ENCODE measurements around the gene RPL31.

The RPL31 gene

GRCh38 chr2:100992262-100992661 is 9.8 kb upstream of the RPL31 start:
- DNase-seq (ENCODE audit: low read depth, low spot score), result no peak
- no peak overlapping the region for H3K27ac ChIP-seq

- no peak for DNase-seq (ENCODE audit: low read depth, low spot score)
- H3K27ac ChIP-seq, result no peak overlapping the region
These were observed 8.8 kb upstream of the RPL31 start for GRCh38 chr2:100993294-100993693.

GRCh38 chr2:100995309-100996075 is 6.6 kb upstream of the RPL31 start:
- no peak overlapping the region for H3K27ac ChIP-seq
- no peak for DNase-seq (ENCODE audit: low read depth, low spot score)

GRCh38 chr2:100997509-100998234 is 4.4 kb upstream of the RPL31 start:
- no peak overlapping the region for H3K27ac ChIP-seq
- no peak for DNase-seq (ENCODE audit: low read depth, low spot score)

GRCh38 chr2:100998235-100998573 is 3.9 kb upstream of the RPL31 start:
- H3K27ac ChIP-seq, result no peak overlapping the region
- no peak for DNase-seq (ENCODE audit: low read depth, low spot score)

- H3K27ac ChIP-seq, result no peak overlapping the region
- DNase-seq (ENCODE audit: low read depth, low spot score), result no peak
These were observed 2.1 kb upstream of the RPL31 start for GRCh38 chr2:100999995-101000394.

- no peak for DNase-seq (ENCODE audit: low read depth, low spot score)
- peak overlapping the region; percentile 83 for H3K27ac ChIP-seq
These were observed 631 bp downstream of the RPL31 start for GRCh38 chr2:101002562-101003277.

- no peak for DNase-seq (ENCODE audit: low read depth, low spot score)
- peak overlapping the region; percentile 83 for H3K27ac ChIP-seq
These were observed 1.2 kb downstream of the RPL31 start for GRCh38 chr2:101003278-101003775.

- DNase-seq (ENCODE audit: low read depth, low spot score), result no peak
- peak overlapping the region; percentile 83 for H3K27ac ChIP-seq
These were observed 2.7 kb downstream of the RPL31 start for GRCh38 chr2:101004620-101005325.

GRCh38 chr2:101006065-101006715 is 4.1 kb downstream of the RPL31 start:
- no peak for DNase-seq (ENCODE audit: low read depth, low spot score)
- peak overlapping the region; percentile 14 for H3K27ac ChIP-seq

GRCh38 chr2:101007415-101008345 is 5.6 kb downstream of the RPL31 start:
- no peak overlapping the region for H3K27ac ChIP-seq

GRCh38 chr2:101011152-101011551 is 9.1 kb downstream of the RPL31 start:
- no peak overlapping the region for H3K27ac ChIP-seq
- no peak for DNase-seq (ENCODE audit: low read depth, low spot score)

More at GRCh38 chr2:101007415-101008345, 5.6 kb downstream of the RPL31 start:
- DNase-seq (ENCODE audit: low read depth, low spot score), result no peak

- no peak for DNase-seq (ENCODE audit: low read depth, low spot score)
- H3K27ac ChIP-seq, result no peak overlapping the region
These were observed 10.1 kb downstream of the RPL31 start for GRCh38 chr2:101012054-101012705.

- H3K27ac ChIP-seq, result no peak overlapping the region
- no peak for DNase-seq (ENCODE audit: low read depth, low spot score)
These were observed 10.7 kb downstream of the RPL31 start for GRCh38 chr2:101012706-101013181.

- no peak overlapping the region for H3K27ac ChIP-seq
- DNase-seq (ENCODE audit: low read depth, low spot score), result no peak
These were observed 12.3 kb downstream of the RPL31 start for GRCh38 chr2:101014264-101014857.

- H3K27ac ChIP-seq, result no peak overlapping the region
- no peak for DNase-seq (ENCODE audit: low read depth, low spot score)
These were observed 15.3 kb downstream of the RPL31 start for GRCh38 chr2:101017371-101017770.

- DNase-seq (ENCODE audit: low read depth, low spot score), result no peak
- no peak overlapping the region for H3K27ac ChIP-seq
These were observed 16.8 kb downstream of the RPL31 start for GRCh38 chr2:101018934-101019333.

- no peak overlapping the region for H3K27ac ChIP-seq
- DNase-seq (ENCODE audit: low read depth, low spot score), result no peak
These were observed 20.1 kb downstream of the RPL31 start for GRCh38 chr2:101022221-101022620.
